GM12801 (cell line): ENCODE measurements around the gene TESMIN.

ENCODE experiments used
- CTCF ChIP-seq: IDR thresholded peaks from one replicate; pipeline ENCODE4 v1.5.1; 2011; ENCODE audit warnings: control low read depth; ENCODE audit not compliant: insufficient read length; ENCODE audit errors: extremely low read depth

TESMIN gene

DNA sequence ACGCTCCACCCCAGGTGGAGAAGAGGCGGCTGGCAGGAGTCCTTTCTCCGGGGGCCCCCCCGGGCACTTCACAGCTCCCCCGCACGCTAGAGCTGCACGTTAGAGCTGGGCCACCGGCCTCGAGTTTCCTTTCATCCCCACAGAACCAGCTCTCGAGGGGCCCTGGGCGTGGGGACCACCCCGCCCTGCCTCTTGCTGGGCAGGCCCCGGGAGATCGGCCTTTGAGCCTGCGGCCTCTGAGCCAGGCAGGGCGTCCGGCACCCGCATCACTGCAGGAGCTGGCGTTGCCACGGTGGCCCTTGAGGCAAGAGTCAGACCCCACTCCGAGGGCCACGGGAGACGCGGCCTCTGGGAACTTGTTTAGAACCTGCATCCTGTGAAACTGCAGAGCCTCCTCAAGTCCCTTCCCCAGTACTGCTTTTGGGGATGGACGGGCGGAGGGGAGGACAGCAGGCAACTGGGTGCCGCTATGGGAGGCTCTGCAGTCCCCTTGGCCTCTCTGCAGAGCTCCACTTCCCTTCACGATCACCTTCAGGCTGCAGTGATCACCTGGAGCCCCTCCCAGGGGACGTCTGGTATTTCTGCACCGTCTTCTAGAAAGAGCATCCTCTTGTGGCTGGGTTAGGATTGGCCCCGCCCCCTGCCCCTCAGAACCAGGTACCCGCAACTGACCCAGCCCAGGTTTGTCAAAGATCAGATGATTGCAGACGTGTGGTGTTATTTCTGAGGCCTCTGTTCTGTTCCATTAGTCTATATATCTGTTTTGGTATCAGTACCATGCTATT lies 80.9 kb downstream of the TESMIN start:
- no peak for TF ChIP-seq CTCF

- TF ChIP-seq CTCF: no peak
These were observed 81.8 kb downstream of the TESMIN start for GRCh38 chr11:68669301-68670090.

- TF ChIP-seq CTCF: no peak
These were observed 83.5 kb downstream of the TESMIN start for GRCh38 chr11:68667511-68668500.

DNA sequence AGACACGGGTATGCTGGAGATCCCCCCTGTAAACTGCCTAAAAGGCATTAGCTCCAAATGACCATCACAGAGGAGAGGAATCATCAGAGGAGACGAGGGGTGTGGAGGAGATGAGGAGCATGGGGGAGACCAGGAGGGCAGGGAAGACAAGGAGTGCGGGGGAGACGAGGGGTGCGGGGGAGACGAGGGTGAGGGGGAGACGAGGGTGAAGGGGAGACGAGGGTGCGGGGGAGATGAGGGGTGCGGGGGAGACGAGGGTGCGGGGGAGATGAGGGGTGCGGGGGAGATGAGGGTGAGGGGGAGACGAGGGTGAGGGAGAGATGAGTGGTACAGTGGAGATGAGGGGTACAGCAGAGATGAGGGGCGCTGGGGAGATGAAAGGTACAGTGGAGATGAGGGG lies 84.5 kb downstream of the TESMIN start:
- no peak for TF ChIP-seq CTCF

- TF ChIP-seq CTCF: no peak
These were observed 85.9 kb downstream of the TESMIN start for GRCh38 chr11:68665436-68665835.

GRCh38 chr11:68664906-68665305 lies 86.4 kb downstream of the TESMIN start:
- no peak for TF ChIP-seq CTCF

DNA sequence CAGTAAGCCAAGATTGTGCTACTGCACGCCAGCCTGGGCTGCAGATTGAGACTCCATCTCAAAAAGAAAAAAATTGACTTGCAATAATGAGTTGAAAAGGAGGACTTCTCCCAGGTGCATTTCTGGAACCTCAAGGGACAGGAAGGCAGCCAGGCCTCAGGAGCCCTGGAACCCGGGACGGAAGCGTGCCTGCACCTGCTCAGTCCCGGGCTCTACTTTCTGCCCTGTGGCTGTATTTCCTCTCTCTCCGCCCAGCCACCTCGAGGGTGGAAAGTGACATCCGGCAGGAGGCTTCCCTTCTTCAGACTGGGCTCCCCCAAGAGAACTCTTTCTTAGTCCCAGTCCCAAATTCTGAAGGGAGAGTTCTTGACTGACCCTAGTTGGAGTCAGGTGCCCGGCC lies 87.2 kb downstream of the TESMIN start:
- no peak for TF ChIP-seq CTCF
